Measurements from ENCODE around the gene CYP26B1.

The CYP26B1 gene

GRCh38 chr2:72098935-72099334 is 48.7 kb downstream of the CYP26B1 start:
- TF ChIP-seq CTCF (IDR thresholded peaks at IDR 0.05; ENCODE audit: low read depth, low read length): no peak
- no peak overlapping the region for H3K4me3 ChIP-seq (replicated peaks in 1 of 2; ENCODE audit: low read depth in 2 of 2, low read length in 2 of 2)
- DNase-seq (ENCODE audit: low read depth in 2 of 2): no peak

GRCh38 chr2:72097276-72097675 is 50.4 kb downstream of the CYP26B1 start:
- no peak for DNase-seq (ENCODE audit: low read depth in 2 of 2)
- TF ChIP-seq CTCF (IDR thresholded peaks at IDR 0.05; ENCODE audit: low read depth, low read length): no peak
- H3K4me3 ChIP-seq (replicated peaks in 1 of 2; ENCODE audit: low read depth in 2 of 2, low read length in 2 of 2): no peak overlapping the region

GRCh38 chr2:72096181-72096580 is 51.5 kb downstream of the CYP26B1 start:
- no peak for TF ChIP-seq CTCF (IDR thresholded peaks at IDR 0.05; ENCODE audit: low read depth, low read length)
- DNase-seq (ENCODE audit: low read depth in 2 of 2): no peak
- no peak overlapping the region for H3K4me3 ChIP-seq (replicated peaks in 1 of 2; ENCODE audit: low read depth in 2 of 2, low read length in 2 of 2)

DNA sequence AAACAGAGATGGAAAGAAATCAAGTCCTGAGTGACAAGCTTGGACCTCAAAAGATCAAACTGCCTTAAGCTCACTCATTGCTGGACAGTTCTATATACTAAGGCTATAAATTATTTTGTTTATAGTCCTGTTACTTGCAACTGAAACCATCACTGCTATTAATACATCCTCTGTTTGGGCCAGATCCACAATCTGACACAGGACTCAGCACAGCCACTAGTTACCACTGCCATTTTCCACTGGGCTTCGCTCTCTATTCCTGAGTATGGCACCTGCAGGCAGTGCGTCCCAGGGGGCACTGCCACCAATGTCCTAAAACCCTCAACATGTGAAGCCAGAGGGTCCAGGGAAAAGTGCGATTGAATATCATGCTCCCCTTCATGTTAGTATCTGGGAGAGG is 52.3 kb downstream of the CYP26B1 start:
- DNase-seq (ENCODE audit: low read depth in 2 of 2): no peak
- TF ChIP-seq CTCF (IDR thresholded peaks at IDR 0.05; ENCODE audit: low read depth, low read length): no peak
- no peak overlapping the region for H3K4me3 ChIP-seq (replicated peaks in 1 of 2; ENCODE audit: low read depth in 2 of 2, low read length in 2 of 2)

DNA sequence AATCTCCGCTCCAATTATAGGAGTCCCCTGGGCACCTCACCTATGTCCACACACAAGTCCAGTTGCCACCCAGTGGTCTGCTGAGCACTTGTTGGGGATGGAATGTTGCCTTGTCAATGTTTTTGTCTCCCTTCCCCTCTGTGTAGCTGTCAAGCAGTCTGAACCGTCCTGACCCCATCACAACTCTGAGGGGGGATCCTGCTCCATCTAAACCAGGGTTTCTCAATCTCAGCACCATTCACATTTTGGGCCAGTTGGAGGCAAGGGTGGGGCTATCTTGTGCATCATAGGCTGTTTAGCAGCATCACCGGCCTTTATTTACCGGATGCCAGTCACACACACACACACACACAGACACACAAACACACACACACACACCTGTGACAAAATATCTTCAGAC is 53.0 kb downstream of the CYP26B1 start:
- DNase-seq (ENCODE audit: low read depth in 2 of 2): no peak
- no peak for TF ChIP-seq CTCF (IDR thresholded peaks at IDR 0.05; ENCODE audit: low read depth, low read length)
- H3K4me3 ChIP-seq (replicated peaks in 1 of 2; ENCODE audit: low read depth in 2 of 2, low read length in 2 of 2): no peak overlapping the region

DNA sequence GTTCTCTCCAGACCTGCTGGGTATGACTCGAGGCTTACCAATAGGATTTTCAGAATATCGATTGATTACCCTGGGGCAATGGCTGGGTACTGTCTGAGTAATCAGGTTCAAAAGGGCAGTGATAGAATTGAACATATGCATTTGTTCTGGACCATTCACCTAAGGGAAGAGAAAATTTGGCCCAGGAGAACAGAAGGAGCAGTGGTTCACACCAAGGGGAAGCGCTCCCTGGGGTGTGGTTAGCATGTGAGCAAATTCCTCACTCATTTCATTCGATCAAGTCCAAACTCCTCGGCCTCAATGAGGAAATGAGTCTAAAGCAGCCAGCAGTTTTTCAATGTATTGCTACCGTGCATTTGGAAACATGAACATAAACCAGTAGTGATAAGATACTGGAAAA is 55.6 kb downstream of the CYP26B1 start:
- no peak for TF ChIP-seq CTCF (IDR thresholded peaks at IDR 0.05; ENCODE audit: low read depth, low read length)
- no peak overlapping the region for H3K4me3 ChIP-seq (replicated peaks in 1 of 2; ENCODE audit: low read depth in 2 of 2, low read length in 2 of 2)
- DNase-seq (ENCODE audit: low read depth in 2 of 2): no peak

GRCh38 chr2:72090781-72091482 is 56.7 kb downstream of the CYP26B1 start:
- H3K4me3 ChIP-seq (replicated peaks in 1 of 2; ENCODE audit: low read depth in 2 of 2, low read length in 2 of 2): no peak overlapping the region
- TF ChIP-seq CTCF (IDR thresholded peaks at IDR 0.05; ENCODE audit: low read depth, low read length): no peak
- no peak for DNase-seq (ENCODE audit: low read depth in 2 of 2)
